ENCODE data around the gene TTN.

DNA sequence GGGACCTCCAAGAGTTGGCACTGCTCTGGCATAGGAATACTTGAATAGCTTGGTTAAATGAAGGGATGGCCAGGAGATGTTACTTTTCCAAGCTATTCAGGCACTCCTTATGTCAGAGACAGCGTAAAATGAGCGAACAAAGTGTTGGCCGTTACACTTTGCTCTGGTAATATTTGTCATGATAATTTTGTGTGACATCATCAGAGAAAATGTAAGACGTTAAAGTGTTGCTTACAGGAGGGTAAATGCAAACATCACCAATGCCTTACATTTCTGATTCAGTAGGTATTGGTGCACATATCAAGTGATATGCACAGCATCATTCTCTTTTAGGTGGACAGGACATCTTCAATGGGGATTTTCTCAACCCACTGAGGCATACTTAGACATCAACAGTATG is 281.0 kb downstream of the TTN start:
- TF ChIP-seq ZFP30 (CRISPR knock-in tag; IDR thresholded peaks at IDR 0.05) (no peak), RARB (CRISPR knock-in tag; IDR thresholded peaks at IDR 0.05) (no peak), ESRRG (CRISPR knock-in tag; IDR thresholded peaks at IDR 0.05) (no peak), PATZ1 (CRISPR knock-in tag; IDR thresholded peaks at IDR 0.05; ENCODE audit: borderline replicate concordance) (no peak), ZC3H10 (CRISPR knock-in tag; IDR thresholded peaks at IDR 0.05) (no peak), ARNTL (CRISPR knock-in tag; IDR thresholded peaks at IDR 0.05; ENCODE audit: borderline replicate concordance, low read depth) (no peak), TCF4 (CRISPR knock-in tag; IDR thresholded peaks at IDR 0.05; ENCODE audit: borderline replicate concordance) (no peak), ZFP3 (CRISPR knock-in tag; IDR thresholded peaks at IDR 0.05) (no peak), OSR1 (CRISPR knock-in tag; IDR thresholded peaks at IDR 0.05) (no peak), CSDC2 (CRISPR knock-in tag; IDR thresholded peaks at IDR 0.05) (no peak)

All from SK-N-SH treated with all-trans-retinoic acid at 6 μM for 48 hours (cell line).